ENCODE results near the gene NIF3L1. TPM values are rescaled to one million over a fixed set of nuclear protein-coding genes. Genes with fewer than 3 reads are reported as not detected.

The NIF3L1 gene
- total and polyA plus RNA-seq, 2 experiments from 2014 or later: 29.2 to 37.6 TPM

- no peaks in the 10 kb centered on the region for H3K4me1 ChIP-seq (ENCODE audit: low read depth)
- no peaks in the 10 kb centered on the region for H3K27me3 ChIP-seq
- no peak for TF ChIP-seq CTCF (IDR thresholded peaks at IDR 0.05; ENCODE audit: low read depth, low read length)
- DNase-seq (ENCODE audit: low read depth in 1 of 2, low spot score in 1 of 2): no peak
- no peak overlapping the region for H3K4me3 ChIP-seq
- H3K36me3 ChIP-seq: peaks cover 58% of the 10 kb centered on the region
- no peak overlapping the region for H3K27ac ChIP-seq
- H3K9me3 ChIP-seq (ENCODE audit: low read depth): no peaks in the 10 kb centered on the region
Observed at GRCh38 chr2:200943527-200944105, 54.4 kb downstream of the NIF3L1 start.

GRCh38 chr2:200944467-200945394 is 55.6 kb downstream of the NIF3L1 start:
- Histone ChIP-seq H3K36me3 (peaks cover 51% of the 10 kb centered on the region), H3K27me3 (no peaks in the 10 kb centered on the region), H3K4me3 (no peak overlapping the region), H3K9me3 (ENCODE audit: low read depth) (no peaks in the 10 kb centered on the region), H3K27ac (no peak overlapping the region), H3K4me1 (ENCODE audit: low read depth) (no peaks in the 10 kb centered on the region)
- peak in 1 of 2 donors; percentile 84 for DNase-seq (ENCODE audit: low read depth in 1 of 2, low spot score in 1 of 2)
- TF ChIP-seq CTCF (IDR thresholded peaks at IDR 0.05; ENCODE audit: low read depth, low read length): no peak

- DNase-seq (ENCODE audit: low read depth in 1 of 2, low spot score in 1 of 2): no peak
- Histone ChIP-seq H3K4me3 (no peak overlapping the region), H3K36me3 (peaks cover 45% of the 10 kb centered on the region), H3K9me3 (ENCODE audit: low read depth) (no peaks in the 10 kb centered on the region), H3K27me3 (no peaks in the 10 kb centered on the region), H3K4me1 (ENCODE audit: low read depth) (no peaks in the 10 kb centered on the region), H3K27ac (no peak overlapping the region)
- no peak for TF ChIP-seq CTCF (IDR thresholded peaks at IDR 0.05; ENCODE audit: low read depth, low read length)
Observed at GRCh38 chr2:200945395-200945729, 56.2 kb downstream of the NIF3L1 start.

- H3K27ac ChIP-seq: peak overlapping the region; percentile 21
- H3K9me3 ChIP-seq (ENCODE audit: low read depth): no peaks in the 10 kb centered on the region
- H3K4me3 ChIP-seq: no peak overlapping the region
- H3K27me3 ChIP-seq: no peaks in the 10 kb centered on the region
- no peak for DNase-seq (ENCODE audit: low read depth in 1 of 2, low spot score in 1 of 2)
- peaks cover 51% of the 10 kb centered on the region for H3K36me3 ChIP-seq
- no peak for TF ChIP-seq CTCF (IDR thresholded peaks at IDR 0.05; ENCODE audit: low read depth, low read length)
- peaks cover 5% of the 10 kb centered on the region for H3K4me1 ChIP-seq (ENCODE audit: low read depth)
Observed at GRCh38 chr2:200950378-200950777, 61.2 kb downstream of the NIF3L1 start.

Other genes with a start within 250 kb of the NIF3L1 start
- gene BZW1, start 77.5 kb upstream of the NIF3L1 start, total RNA-seq: 92.9 and 159 TPM in 2 replicates
- 133 and 159 TPM in 2 replicates for gene BZW1, start 77.5 kb upstream of the NIF3L1 start, polyA plus RNA-seq
- 76.3 and 108 TPM in 2 replicates for gene CLK1, start 24.7 kb upstream of the NIF3L1 start, total RNA-seq
- 65.2 and 87.1 TPM in 2 replicates for gene CLK1, start 24.7 kb upstream of the NIF3L1 start, polyA plus RNA-seq
- 64.8 and 82.6 TPM in 2 replicates for gene PPIL3, start 294 bp upstream of the NIF3L1 start, total RNA-seq
- gene PPIL3, start 294 bp upstream of the NIF3L1 start, polyA plus RNA-seq: 68.8 and 77.5 TPM in 2 replicates
- 8.5 and 14.9 TPM in 2 replicates for gene ORC2, start 74.3 kb downstream of the NIF3L1 start, total RNA-seq
- 7.9 and 8.8 TPM in 2 replicates for gene ORC2, start 74.3 kb downstream of the NIF3L1 start, polyA plus RNA-seq
- 3.1 and 7.0 TPM in 2 replicates for gene HYCC2, start 182.3 kb downstream of the NIF3L1 start, total RNA-seq
- 6.1 and 9.2 TPM in 2 replicates for gene HYCC2, start 182.3 kb downstream of the NIF3L1 start, polyA plus RNA-seq
- gene NDUFB3, start 182.6 kb downstream of the NIF3L1 start, total RNA-seq: 111 and 157 TPM in 2 replicates
- gene NDUFB3, start 182.6 kb downstream of the NIF3L1 start, polyA plus RNA-seq: 333 and 441 TPM in 2 replicates
- gene CFLAR, start 226.8 kb downstream of the NIF3L1 start, total RNA-seq: 5.0 and 13.5 TPM in 2 replicates
- gene CFLAR, start 226.8 kb downstream of the NIF3L1 start, polyA plus RNA-seq: 5.1 and 14.2 TPM in 2 replicates

Data from cardiac muscle cell (in vitro differentiated cells and primary cell).